Measurements from ENCODE around the gene PCNX2.

Gene PCNX2

DNA sequence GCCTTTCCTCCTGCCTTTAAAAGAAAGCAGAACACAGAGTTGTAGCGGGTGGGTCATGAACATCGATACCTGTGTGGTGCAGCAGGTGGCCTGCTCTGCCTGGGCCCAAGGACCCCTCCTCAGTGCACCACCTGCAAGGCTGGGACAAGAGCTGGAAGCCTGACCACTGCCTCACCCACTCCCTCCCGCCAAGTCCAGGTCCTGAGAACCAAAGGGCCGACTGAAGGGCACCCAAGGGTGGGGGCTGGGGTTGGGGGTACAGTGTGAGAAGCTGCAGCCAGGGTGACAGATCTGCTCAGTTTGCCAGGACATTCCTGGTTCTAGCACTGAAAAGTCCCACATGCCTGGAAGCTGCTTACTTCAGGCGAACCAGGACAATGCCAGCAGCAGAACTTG is 309.0 kb downstream of the PCNX2 start:
- no peak for DNase-seq (ENCODE audit: low read depth)
- no peak overlapping the region for H3K4me3 ChIP-seq (ENCODE audit: low read length)
- TF ChIP-seq, protein P1, sequence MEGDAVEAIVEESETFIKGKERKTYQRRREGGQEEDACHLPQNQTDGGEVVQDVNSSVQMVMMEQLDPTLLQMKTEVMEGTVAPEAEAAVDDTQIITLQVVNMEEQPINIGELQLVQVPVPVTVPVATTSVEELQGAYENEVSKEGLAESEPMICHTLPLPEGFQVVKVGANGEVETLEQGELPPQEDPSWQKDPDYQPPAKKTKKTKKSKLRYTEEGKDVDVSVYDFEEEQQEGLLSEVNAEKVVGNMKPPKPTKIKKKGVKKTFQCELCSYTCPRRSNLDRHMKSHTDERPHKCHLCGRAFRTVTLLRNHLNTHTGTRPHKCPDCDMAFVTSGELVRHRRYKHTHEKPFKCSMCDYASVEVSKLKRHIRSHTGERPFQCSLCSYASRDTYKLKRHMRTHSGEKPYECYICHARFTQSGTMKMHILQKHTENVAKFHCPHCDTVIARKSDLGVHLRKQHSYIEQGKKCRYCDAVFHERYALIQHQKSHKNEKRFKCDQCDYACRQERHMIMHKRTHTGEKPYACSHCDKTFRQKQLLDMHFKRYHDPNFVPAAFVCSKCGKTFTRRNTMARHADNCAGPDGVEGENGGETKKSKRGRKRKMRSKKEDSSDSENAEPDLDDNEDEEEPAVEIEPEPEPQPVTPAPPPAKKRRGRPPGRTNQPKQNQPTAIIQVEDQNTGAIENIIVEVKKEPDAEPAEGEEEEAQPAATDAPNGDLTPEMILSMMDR (conservative IDR thresholded peaks at IDR 0.05; ENCODE audit: low read length): no peak

DNA sequence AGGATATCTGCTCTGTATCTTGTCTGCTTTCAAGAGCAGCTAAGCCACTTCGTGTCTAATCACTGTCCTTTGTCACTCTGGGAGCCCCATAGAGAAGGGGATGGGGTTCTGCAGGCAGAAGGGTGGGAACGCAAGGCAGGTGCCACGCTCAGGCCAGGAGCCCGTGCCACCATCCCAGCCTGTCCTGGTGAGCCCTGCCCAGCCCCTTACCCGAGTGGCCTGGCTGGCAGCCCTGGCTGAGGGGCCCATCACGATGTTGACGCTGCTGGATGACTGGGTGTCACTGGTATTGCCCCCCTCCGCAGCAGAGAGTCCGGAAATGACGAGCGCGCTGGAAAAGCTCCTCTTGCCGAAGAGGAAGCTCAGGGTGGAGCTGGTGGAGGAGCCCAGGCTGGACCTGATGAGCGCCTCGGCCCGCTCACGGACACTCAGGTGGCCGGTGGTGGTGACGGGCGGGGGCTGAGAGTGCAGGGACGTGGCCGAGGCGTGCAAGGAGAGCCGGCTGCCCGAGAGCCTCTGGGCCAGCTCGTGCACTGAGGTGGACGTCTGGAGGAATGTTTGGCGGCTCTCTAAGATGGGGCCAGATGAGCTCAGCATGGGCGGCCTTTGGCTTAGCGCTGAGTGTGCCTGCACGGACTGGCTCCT is 309.5 kb downstream of the PCNX2 start:
- DNase-seq (ENCODE audit: low read depth): no peak
- TF ChIP-seq, protein P1 (conservative IDR thresholded peaks at IDR 0.05; ENCODE audit: low read length): no peak
- H3K4me3 ChIP-seq (ENCODE audit: low read length): no peak overlapping the region

DNA sequence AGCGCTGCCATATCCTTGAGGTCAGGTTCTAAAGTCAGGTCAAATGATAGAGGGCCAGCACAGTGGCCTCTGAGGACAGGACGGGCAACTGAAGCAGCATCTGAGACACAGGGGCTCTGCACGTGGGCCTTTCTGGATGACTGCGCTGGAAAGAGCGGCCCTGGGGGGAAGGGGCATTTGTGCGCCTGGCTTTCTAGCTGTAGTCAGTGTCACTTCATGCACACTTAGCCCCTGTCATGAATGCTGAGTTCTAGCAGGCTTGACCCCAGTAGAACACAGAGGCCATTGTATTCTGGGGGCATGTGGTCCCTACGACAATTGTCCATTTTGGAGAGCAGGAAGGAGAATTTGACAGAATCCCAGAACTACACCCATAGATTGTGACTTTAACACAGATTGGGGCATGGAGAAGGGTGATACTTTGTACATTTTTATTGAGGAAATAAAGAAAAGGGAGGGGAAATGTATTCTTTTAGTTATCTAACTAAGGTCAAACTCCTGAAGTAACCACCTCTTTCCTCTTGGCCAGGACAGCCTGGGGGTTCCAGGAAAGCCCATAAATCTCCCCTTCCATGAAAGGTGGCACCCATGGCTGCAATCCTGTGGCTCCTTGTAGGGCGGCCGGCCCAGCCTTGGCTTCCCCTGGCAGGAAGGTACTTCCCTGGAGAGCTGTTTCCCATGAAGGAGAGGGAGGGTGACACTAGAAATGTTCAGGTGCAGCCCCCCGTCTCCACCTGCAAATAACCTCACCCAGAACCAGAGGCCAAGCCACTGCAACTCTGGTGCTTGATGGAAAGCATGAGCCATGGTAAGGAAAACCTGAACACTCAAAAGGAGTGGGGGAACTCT is 310.7 kb downstream of the PCNX2 start:
- no peak for DNase-seq (ENCODE audit: low read depth)
- TF ChIP-seq, protein P1 (conservative IDR thresholded peaks at IDR 0.05; ENCODE audit: low read length): no peak
- H3K4me3 ChIP-seq (ENCODE audit: low read length): no peak overlapping the region

DNA sequence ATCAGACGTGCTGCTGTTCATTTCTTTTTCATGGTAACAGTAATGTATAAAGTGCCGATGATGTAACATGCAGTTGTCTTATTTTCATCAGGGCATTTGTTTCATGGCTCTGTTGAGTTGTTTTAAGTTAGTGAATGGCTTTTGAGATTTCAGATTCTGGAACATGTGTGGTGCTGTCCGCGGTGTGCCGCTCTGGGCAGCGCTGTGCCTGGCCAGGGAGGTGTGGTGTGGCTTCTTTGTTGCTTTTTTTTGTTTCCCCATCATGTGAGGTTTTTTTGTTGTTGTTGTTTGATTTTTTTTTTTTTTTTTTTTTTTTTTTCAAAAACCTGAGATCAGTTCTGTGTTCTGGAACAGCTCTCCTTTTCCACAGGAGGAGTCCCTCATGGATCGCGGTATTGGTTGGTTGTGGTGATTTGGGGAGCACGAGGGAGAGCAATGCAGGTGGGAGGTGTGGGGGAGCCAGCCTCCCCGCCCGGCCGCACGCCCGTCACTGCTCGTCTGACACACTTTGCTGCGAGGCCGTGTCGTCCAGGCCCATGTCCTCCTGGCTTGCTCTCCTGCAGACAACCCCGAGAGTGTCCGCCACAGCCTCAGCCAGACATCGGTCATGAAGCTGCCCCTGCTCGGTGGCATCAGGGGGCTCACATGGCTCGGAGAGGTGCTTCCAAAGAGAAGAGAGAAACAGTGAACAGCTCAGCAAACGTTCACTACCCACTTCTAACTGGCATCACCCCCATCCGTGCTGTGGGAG is 311.5 kb downstream of the PCNX2 start:
- no peak for DNase-seq (ENCODE audit: low read depth)
- no peak overlapping the region for H3K4me3 ChIP-seq (ENCODE audit: low read length)
- TF ChIP-seq, protein P1 (conservative IDR thresholded peaks at IDR 0.05; ENCODE audit: low read length): no peak

DNA sequence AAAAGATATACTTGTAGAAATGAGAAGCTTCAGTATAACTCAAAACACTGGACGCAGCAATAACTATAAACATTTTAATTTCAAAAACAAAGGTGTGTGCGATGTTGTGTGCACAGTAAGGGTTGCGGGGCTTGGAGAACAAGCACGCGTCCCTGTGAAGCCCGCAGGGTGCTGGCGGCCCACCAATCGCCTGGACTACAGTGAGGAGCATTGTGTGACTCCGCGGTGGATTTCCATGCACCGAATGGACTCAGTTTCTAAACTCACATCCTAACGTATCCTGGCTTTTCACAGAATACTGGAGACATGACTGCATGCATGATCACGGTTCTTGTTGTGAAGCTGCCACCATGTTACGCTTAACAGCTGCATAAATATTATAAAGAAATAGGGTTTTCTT is 312.1 kb downstream of the PCNX2 start:
- H3K4me3 ChIP-seq (ENCODE audit: low read length): no peak overlapping the region
- no peak for DNase-seq (ENCODE audit: low read depth)
- TF ChIP-seq, protein P1 (conservative IDR thresholded peaks at IDR 0.05; ENCODE audit: low read length): no peak

DNA sequence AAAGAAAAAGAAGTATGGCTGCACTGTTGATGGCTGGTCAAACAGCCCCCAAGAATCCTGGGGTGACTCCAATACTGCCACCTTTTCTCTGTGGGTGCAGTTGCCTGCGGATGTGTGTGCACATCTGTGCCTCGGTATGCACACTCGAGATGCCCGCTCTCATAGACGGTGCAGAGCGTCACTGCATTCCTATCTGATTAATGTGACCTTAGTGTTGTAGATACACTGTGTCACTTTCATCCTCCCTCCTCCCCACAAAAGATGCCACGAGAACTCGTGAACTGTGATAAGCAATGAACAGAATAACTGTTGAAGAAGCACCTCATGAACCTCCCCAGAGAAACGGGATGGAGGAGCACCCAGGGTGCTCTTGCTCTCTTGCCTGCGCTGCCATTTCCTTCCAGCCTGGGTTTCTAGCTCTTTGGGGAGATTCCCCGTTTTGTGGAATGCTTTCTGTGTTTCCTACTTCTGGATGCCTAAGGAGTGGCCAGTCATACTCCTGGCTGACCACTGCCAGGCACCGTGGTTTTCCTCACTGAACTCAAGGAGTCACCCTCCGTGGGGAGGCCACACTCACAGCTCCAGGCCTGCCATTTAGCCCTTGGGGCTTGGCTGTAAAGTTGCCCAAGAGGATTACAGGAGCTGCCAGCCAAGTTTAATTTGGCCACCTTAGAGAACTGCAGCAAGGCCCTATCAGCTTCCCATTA is 313.1 kb downstream of the PCNX2 start:
- peak; percentile 58 for DNase-seq (ENCODE audit: low read depth)
- H3K4me3 ChIP-seq (ENCODE audit: low read length): no peak overlapping the region
- TF ChIP-seq, protein P1 (conservative IDR thresholded peaks at IDR 0.05; ENCODE audit: low read length): no peak

Data from AG10803 (cell line).